HG02885 (cell line): ENCODE data around the gene ZNF169.
"Not testable (repeated sequence)": the region's sequence is repeated elsewhere in the genome, so short reads cannot be mapped to it uniquely, and the experiment has no call there.

ENCODE experiments used
- ATAC-seq: cut with Tn5 transposase; IDR thresholded peaks from one replicate; pipeline ENCODE4 v1.9.1; 2021; ENCODE audit warnings: mild to moderate bottlenecking; ENCODE audit not compliant: unreplicated experiment, poor library complexity

The ZNF169 gene

DNA sequence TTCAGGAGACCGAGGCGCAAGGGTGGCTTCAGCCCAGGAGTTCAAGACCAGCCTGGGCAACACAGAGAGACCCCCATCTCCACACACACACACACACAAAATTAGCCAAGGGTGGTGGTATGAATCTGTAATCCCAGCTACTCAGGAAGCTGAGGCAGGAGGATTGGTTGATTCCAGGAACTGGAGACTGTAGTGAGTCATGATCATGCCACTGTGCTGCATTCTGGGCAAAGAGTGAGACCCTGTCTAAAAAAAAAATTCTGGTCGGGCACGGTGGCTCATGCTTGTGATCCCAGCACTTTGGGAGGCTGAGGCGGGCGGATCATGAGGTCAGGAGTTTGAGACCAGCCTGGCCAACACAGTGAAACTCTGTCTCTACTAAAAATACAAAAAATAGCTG lies 80.6 kb downstream of the ZNF169 start:
- ATAC-seq = not testable (repeated sequence)

DNA sequence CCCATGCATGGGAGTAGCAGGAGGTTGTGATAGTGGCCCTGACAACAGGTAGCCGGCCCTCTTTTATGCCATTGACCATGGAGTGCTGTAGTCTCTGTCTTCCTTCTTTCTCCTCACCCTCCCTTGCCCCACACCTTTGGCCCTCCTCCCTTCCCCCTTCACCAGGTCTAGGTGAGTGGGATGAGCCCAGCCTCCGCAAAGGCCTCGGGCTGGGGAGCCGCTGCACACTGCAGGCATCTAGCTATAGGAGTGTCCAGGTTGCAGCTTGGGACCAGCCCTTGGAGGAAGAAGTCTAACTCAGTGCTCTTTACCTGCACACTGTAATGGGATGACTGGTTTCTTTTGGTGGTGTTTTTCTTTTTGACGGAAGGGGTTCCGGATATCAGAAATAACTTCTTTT lies 81.7 kb downstream of the ZNF169 start:
- ATAC-seq = not testable (repeated sequence)

DNA sequence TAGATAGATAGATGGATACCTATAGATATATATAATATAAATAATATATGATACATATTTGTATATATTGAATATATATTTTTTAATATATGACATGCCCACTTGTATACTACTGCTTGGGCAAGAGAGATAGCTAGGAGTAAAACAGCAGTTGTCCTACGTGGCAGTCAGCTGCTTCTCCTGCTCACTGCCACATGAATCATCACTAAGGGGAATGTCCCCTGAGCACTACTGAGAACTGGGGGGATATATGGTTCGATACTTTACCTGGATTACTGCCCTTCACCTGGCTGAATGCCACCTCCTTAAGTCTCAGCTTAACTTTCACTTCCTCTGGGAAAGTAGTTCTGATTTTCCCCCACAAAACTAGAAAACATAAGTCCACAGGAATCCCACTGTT lies 82.6 kb downstream of the ZNF169 start:
- ATAC-seq = not testable (repeated sequence)

DNA sequence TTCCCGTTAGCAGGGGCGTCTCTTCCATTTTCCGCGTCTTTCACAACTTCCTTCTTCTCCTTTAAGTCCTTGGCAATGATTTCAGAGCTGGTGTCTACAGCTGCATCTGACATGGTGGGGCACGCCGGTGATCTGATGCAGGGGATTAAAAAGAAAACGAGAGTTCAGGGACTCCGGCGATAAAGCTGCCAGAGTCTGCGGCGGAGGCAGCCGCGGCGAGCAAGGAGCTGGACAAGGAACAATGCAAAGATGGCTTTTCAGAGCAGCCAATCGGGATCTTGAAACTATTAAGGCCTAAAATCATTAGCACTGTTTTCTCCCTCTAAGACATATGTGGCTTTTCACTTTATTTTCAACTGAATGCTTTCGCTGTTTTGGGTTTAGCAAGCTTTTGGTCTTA lies 88.4 kb downstream of the ZNF169 start:
- ATAC-seq = not testable (repeated sequence)

DNA sequence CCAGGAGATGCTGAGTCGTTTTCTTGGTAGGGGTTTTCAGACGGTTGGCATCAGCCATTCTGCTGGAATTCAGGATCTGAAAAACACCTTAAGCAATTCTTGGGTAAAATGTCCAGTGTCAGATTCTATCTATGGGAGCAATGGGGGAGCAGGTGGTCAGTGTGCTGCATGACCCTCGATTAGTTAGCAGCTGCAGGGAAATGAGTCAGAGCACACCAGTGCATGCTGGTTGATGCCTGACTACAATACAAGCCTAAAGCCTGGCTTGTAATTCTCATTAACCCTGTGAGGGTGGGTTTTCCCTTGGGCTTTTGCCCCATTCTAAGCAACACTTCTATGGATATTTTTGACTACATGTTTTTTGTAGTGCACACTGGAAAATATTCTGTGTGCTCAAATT lies 89.7 kb downstream of the ZNF169 start:
- not testable (repeated sequence) for ATAC-seq
